22Rv1 (cell line): ENCODE results near the gene GNPDA1.

ENCODE experiments used
- H3K27ac ChIP-seq: fragments of 450-650 bp; 2 replicates; pipeline ENCODE4 v1.5.1; 2017
- ZFX ChIP-seq: fragments of 450-650 bp; IDR thresholded peaks from 2 replicates; pipeline ENCODE4 v1.6.1; 2017; ENCODE audit warnings: antibody characterized with exemption, borderline replicate concordance
- TF ChIP-seq, protein P1 (sequence below): fragments of 450-650 bp; IDR thresholded peaks from 2 replicates; pipeline ENCODE4 v1.5.1; 2017; ENCODE audit warnings: mild to moderate bottlenecking

GNPDA1 gene

GRCh38 chr5:141966275-141966962 is 46.4 kb downstream of the GNPDA1 start:
- no peak overlapping the region for H3K27ac ChIP-seq
- no peak for TF ChIP-seq ZFX
- TF ChIP-seq, protein P1, sequence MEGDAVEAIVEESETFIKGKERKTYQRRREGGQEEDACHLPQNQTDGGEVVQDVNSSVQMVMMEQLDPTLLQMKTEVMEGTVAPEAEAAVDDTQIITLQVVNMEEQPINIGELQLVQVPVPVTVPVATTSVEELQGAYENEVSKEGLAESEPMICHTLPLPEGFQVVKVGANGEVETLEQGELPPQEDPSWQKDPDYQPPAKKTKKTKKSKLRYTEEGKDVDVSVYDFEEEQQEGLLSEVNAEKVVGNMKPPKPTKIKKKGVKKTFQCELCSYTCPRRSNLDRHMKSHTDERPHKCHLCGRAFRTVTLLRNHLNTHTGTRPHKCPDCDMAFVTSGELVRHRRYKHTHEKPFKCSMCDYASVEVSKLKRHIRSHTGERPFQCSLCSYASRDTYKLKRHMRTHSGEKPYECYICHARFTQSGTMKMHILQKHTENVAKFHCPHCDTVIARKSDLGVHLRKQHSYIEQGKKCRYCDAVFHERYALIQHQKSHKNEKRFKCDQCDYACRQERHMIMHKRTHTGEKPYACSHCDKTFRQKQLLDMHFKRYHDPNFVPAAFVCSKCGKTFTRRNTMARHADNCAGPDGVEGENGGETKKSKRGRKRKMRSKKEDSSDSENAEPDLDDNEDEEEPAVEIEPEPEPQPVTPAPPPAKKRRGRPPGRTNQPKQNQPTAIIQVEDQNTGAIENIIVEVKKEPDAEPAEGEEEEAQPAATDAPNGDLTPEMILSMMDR: no peak

GRCh38 chr5:141965071-141965470 is 47.8 kb downstream of the GNPDA1 start:
- TF ChIP-seq ZFX: no peak
- TF ChIP-seq, protein P1: no peak
- H3K27ac ChIP-seq: no peak overlapping the region

DNA sequence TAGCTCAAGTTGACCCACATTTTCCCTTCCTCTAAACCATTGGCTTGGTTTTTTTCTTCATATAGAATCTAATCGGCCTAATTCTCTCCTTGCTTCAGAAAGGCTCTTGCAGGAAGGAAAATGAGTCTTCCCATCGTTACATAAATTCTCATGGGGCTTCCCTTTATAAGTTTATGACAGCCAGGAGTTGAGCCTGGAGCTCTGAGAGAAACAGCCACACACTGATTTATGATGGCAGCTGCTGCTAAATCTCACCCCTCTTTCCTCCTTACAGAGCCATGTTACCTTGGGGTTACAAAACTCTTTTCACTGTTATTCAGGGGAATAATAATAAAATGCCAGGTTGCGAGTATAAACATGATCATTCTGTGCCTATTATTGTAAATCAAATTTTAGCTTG is 49.1 kb downstream of the GNPDA1 start:
- TF ChIP-seq, protein P1: no peak
- no peak for TF ChIP-seq ZFX

GRCh38 chr5:141961466-141961865 is 51.4 kb downstream of the GNPDA1 start:
- H3K27ac ChIP-seq: no peak overlapping the region
- TF ChIP-seq, protein P1: no peak
- no peak for TF ChIP-seq ZFX

More for the DNA sequence above, 49.1 kb downstream of the GNPDA1 start:
- no peak overlapping the region for H3K27ac ChIP-seq

GRCh38 chr5:141960449-141961323 is 52.1 kb downstream of the GNPDA1 start:
- no peak for TF ChIP-seq ZFX
- TF ChIP-seq, protein P1: peak; percentile 82
- no peak overlapping the region for H3K27ac ChIP-seq

DNA sequence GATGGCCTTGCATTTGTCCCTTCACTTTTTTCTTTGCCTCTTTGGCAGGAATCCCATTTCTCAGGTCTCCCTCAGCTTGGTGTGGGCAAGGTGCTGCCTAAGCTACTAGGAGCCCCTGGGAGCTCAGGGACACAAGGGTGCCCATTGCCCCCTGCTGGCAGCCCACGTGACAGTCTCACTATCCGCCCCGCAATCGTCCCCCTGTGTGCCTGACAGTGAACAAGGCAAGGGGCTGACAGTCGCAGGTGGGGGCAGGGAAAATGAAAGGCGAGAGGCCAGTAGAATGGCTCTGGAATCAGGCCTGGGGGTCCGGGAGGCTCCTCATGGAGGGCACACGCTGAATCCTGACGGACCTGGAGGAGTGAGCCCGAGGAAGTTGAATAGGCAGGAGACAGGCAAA is 52.8 kb downstream of the GNPDA1 start:
- TF ChIP-seq ZFX: no peak
- TF ChIP-seq, protein P1: peak; percentile 3; the same call in 1 of the 2 replicates
- no peak overlapping the region for H3K27ac ChIP-seq
